ENCODE results near the gene AUTS2.
"Not testable (repeated sequence)": the region's sequence is repeated elsewhere in the genome, so short reads cannot be mapped to it uniquely, and the experiment has no call there.

The AUTS2 gene

GRCh38 chr7:70727861-70728260 is 1129.6 kb downstream of the AUTS2 start:
- Histone ChIP-seq H2AFZ (ENCODE audit: low read depth, low read length, severe bottlenecking) (no peak overlapping the region), H3K4me3 (ENCODE audit: insufficient read depth, low read length, poor library complexity, severe bottlenecking) (no peak overlapping the region), H3K79me2 (ENCODE audit: insufficient read depth, low read length) (no peaks in the 10 kb centered on the region), H3K27ac (ENCODE audit: low read depth, low read length) (no peak overlapping the region), H3K9me2 (replicated peaks; ENCODE audit: insufficient read depth, low read length) (no peaks in the 10 kb centered on the region), H3F3A (ENCODE audit: insufficient read depth) (no peaks in the 10 kb centered on the region), H4K20me1 (ENCODE audit: low read depth, low read length) (no peaks in the 10 kb centered on the region), H3K27me3 (ENCODE audit: low read length) (no peaks in the 10 kb centered on the region), H3K9ac (ENCODE audit: low read length) (no peak overlapping the region), H3K4me2 (ENCODE audit: low read depth, low read length, poor library complexity, severe bottlenecking) (no peak overlapping the region), H3K36me3 (ENCODE audit: low read length) (no peaks in the 10 kb centered on the region), H3K9me3 (ENCODE audit: insufficient read depth, low read length) (no peaks in the 10 kb centered on the region)
- TF ChIP-seq EZH2phosphoT487 (conservative IDR thresholded peaks at IDR 0.05; ENCODE audit: low read length) (no peak), CTCF (IDR thresholded peaks at IDR 0.05; ENCODE audit: insufficient read depth, low read length, poor library complexity, severe bottlenecking) (no peak)

- Histone ChIP-seq H3K9me2 (replicated peaks; ENCODE audit: insufficient read depth, low read length) (no peaks in the 10 kb centered on the region), H3K36me3 (ENCODE audit: low read length) (no peaks in the 10 kb centered on the region), H4K20me1 (ENCODE audit: low read depth, low read length) (no peaks in the 10 kb centered on the region), H3K4me2 (ENCODE audit: low read depth, low read length, poor library complexity, severe bottlenecking) (no peak overlapping the region), H3F3A (ENCODE audit: insufficient read depth) (no peaks in the 10 kb centered on the region), H3K27me3 (ENCODE audit: low read length) (no peaks in the 10 kb centered on the region), H3K9ac (ENCODE audit: low read length) (no peak overlapping the region), H3K27ac (ENCODE audit: low read depth, low read length) (no peak overlapping the region), H3K4me3 (ENCODE audit: insufficient read depth, low read length, poor library complexity, severe bottlenecking) (no peak overlapping the region), H3K79me2 (ENCODE audit: insufficient read depth, low read length) (no peaks in the 10 kb centered on the region), H2AFZ (ENCODE audit: low read depth, low read length, severe bottlenecking) (no peak overlapping the region), H3K9me3 (ENCODE audit: insufficient read depth, low read length) (no peaks in the 10 kb centered on the region)
- TF ChIP-seq CTCF (IDR thresholded peaks at IDR 0.05; ENCODE audit: insufficient read depth, low read length, poor library complexity, severe bottlenecking): no peak
- TF ChIP-seq EZH2phosphoT487 (conservative IDR thresholded peaks at IDR 0.05; ENCODE audit: low read length): no peak
These were observed 1130.7 kb downstream of the AUTS2 start for GRCh38 chr7:70728872-70729552.

GRCh38 chr7:70729553-70730157 is 1131.4 kb downstream of the AUTS2 start:
- H3K79me2 ChIP-seq (ENCODE audit: insufficient read depth, low read length); H3K4me2 ChIP-seq (ENCODE audit: low read depth, low read length, poor library complexity, severe bottlenecking); H3K27me3 ChIP-seq (ENCODE audit: low read length); H3K9me3 ChIP-seq (ENCODE audit: insufficient read depth, low read length); H3F3A ChIP-seq (ENCODE audit: insufficient read depth); H3K27ac ChIP-seq (ENCODE audit: low read depth, low read length); H4K20me1 ChIP-seq (ENCODE audit: low read depth, low read length); H2AFZ ChIP-seq (ENCODE audit: low read depth, low read length, severe bottlenecking); H3K4me3 ChIP-seq (ENCODE audit: insufficient read depth, low read length, poor library complexity, severe bottlenecking); H3K36me3 ChIP-seq (ENCODE audit: low read length); H3K9me2 ChIP-seq (replicated peaks; ENCODE audit: insufficient read depth, low read length); H3K9ac ChIP-seq (ENCODE audit: low read length): not testable (repeated sequence)

GRCh38 chr7:70730451-70731110 is 1132.3 kb downstream of the AUTS2 start:
- TF ChIP-seq EZH2phosphoT487 (conservative IDR thresholded peaks at IDR 0.05; ENCODE audit: low read length): no peak
- no peak for TF ChIP-seq CTCF (IDR thresholded peaks at IDR 0.05; ENCODE audit: insufficient read depth, low read length, poor library complexity, severe bottlenecking)
- no peaks in the 10 kb centered on the region for H3K36me3 ChIP-seq (ENCODE audit: low read length)
- no peaks in the 10 kb centered on the region for H3K9me2 ChIP-seq (replicated peaks; ENCODE audit: insufficient read depth, low read length)
- no peaks in the 10 kb centered on the region for H3K9me3 ChIP-seq (ENCODE audit: insufficient read depth, low read length)
- no peaks in the 10 kb centered on the region for H3F3A ChIP-seq (ENCODE audit: insufficient read depth)
- H3K27ac ChIP-seq (ENCODE audit: low read depth, low read length): no peak overlapping the region
- no peaks in the 10 kb centered on the region for H3K27me3 ChIP-seq (ENCODE audit: low read length)
- H3K4me3 ChIP-seq (ENCODE audit: insufficient read depth, low read length, poor library complexity, severe bottlenecking): no peak overlapping the region
- H3K79me2 ChIP-seq (ENCODE audit: insufficient read depth, low read length): no peaks in the 10 kb centered on the region
- no peaks in the 10 kb centered on the region for H4K20me1 ChIP-seq (ENCODE audit: low read depth, low read length)
- no peak overlapping the region for H2AFZ ChIP-seq (ENCODE audit: low read depth, low read length, severe bottlenecking)
- no peak overlapping the region for H3K9ac ChIP-seq (ENCODE audit: low read length)
- no peak overlapping the region for H3K4me2 ChIP-seq (ENCODE audit: low read depth, low read length, poor library complexity, severe bottlenecking)

Data from SU-DHL-6 (cell line).